ENCODE measurements around the gene MYL5. TPM values are rescaled to one million over a fixed set of nuclear protein-coding genes. Genes with fewer than 3 reads are reported as not detected.

Gene MYL5
- total RNA-seq, 1 donor from 2014 or later: 17.5 TPM

GRCh38 chr4:703336-704197 is 29.2 kb downstream of the MYL5 start:
- Histone ChIP-seq H3K36me3 (ENCODE audit: insufficient read depth, low read length) (peaks cover 2% of the 10 kb centered on the region), H3K9ac (ENCODE audit: low read length) (no peak overlapping the region), H3K9me3 (ENCODE audit: insufficient read depth, low read depth, low read length) (no peaks in the 10 kb centered on the region), H3K79me2 (ENCODE audit: insufficient read depth, low read length) (peaks cover 24% of the 10 kb centered on the region), H3K4me3 (ENCODE audit: insufficient read depth, low read depth, low read length) (no peak overlapping the region), H3K27ac (ENCODE audit: low read depth, low read length) (no peak overlapping the region), H3K4me2 (ENCODE audit: low read length) (no peak overlapping the region), H3K27me3 (ENCODE audit: insufficient read depth, low read length) (no peaks in the 10 kb centered on the region), H3K4me1 (ENCODE audit: insufficient read depth, low read length) (peaks cover 17% of the 10 kb centered on the region), H4K20me1 (ENCODE audit: insufficient read depth, low read length) (peaks cover 14% of the 10 kb centered on the region), H2AFZ (ENCODE audit: low read depth, low read length) (no peak overlapping the region)
- Mint-ChIP-seq H3K27ac (ENCODE audit: unreplicated experiment) (no peak overlapping the region), H3K4me3 (ENCODE audit: unreplicated experiment) (no peak overlapping the region), H3K9me3 (ENCODE audit: unreplicated experiment) (peaks cover 2% of the 10 kb centered on the region), H3K4me1 (ENCODE audit: low read depth, unreplicated experiment) (peaks cover 5% of the 10 kb centered on the region), H3K27me3 (ENCODE audit: low read depth, unreplicated experiment) (peaks cover 5% of the 10 kb centered on the region), H3K36me3 (ENCODE audit: low read depth, unreplicated experiment) (peaks cover 8% of the 10 kb centered on the region)
- DNase-seq (ENCODE audit: low read depth) (no peak), FAIRE-seq (no peak)
- TF ChIP-seq EZH2 (IDR thresholded peaks at IDR 0.05; ENCODE audit: insufficient read depth, low read length): no peak

- Mint-ChIP-seq H3K9me3 (ENCODE audit: unreplicated experiment) (peaks cover 2% of the 10 kb centered on the region), H3K4me1 (ENCODE audit: low read depth, unreplicated experiment) (peaks cover 10% of the 10 kb centered on the region), H3K4me3 (ENCODE audit: unreplicated experiment) (no peak overlapping the region), H3K27me3 (ENCODE audit: low read depth, unreplicated experiment) (peaks cover 3% of the 10 kb centered on the region), H3K27ac (ENCODE audit: unreplicated experiment) (no peak overlapping the region), H3K36me3 (ENCODE audit: low read depth, unreplicated experiment) (peaks cover 6% of the 10 kb centered on the region)
- Histone ChIP-seq H3K27me3 (ENCODE audit: insufficient read depth, low read length) (no peaks in the 10 kb centered on the region), H3K4me2 (ENCODE audit: low read length) (no peak overlapping the region), H3K4me1 (ENCODE audit: insufficient read depth, low read length) (peaks cover 16% of the 10 kb centered on the region), H3K36me3 (ENCODE audit: insufficient read depth, low read length) (peaks cover 2% of the 10 kb centered on the region), H3K9ac (ENCODE audit: low read length) (no peak overlapping the region), H3K79me2 (ENCODE audit: insufficient read depth, low read length) (peaks cover 32% of the 10 kb centered on the region), H3K27ac (ENCODE audit: low read depth, low read length) (no peak overlapping the region), H4K20me1 (ENCODE audit: insufficient read depth, low read length) (peaks cover 22% of the 10 kb centered on the region), H2AFZ (ENCODE audit: low read depth, low read length) (no peak overlapping the region), H3K9me3 (ENCODE audit: insufficient read depth, low read depth, low read length) (no peaks in the 10 kb centered on the region), H3K4me3 (ENCODE audit: insufficient read depth, low read depth, low read length) (no peak overlapping the region)
- TF ChIP-seq CTCF (IDR thresholded peaks at IDR 0.05; ENCODE audit: insufficient read depth, low read depth, low read length): no peak
- no peak for TF ChIP-seq EZH2 (IDR thresholded peaks at IDR 0.05; ENCODE audit: insufficient read depth, low read length)
- DNase-seq (ENCODE audit: low read depth): no peak
- no peak for FAIRE-seq
Measured at GRCh38 chr4:704198-704891, 30.0 kb downstream of the MYL5 start.

DNA sequence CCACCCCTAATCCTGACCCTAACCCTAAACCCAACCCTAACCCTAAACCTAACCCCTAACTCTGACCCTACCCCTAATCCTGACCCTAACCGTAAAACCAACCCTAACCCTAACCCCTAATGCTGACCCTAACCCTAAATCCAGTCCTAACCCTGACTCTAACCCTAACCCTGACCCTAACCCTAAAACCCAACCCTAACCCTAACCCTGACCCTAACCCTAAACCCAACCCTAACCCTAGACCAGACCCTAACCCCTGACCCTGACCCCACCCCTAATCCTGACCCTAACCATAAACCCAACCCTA is 30.6 kb downstream of the MYL5 start:
- H3K4me1 Mint-ChIP-seq (ENCODE audit: low read depth, unreplicated experiment): peaks cover 13% of the 10 kb centered on the region
- Histone ChIP-seq H3K36me3 (ENCODE audit: insufficient read depth, low read length) (peaks cover 2% of the 10 kb centered on the region), H3K4me1 (ENCODE audit: insufficient read depth, low read length) (peaks cover 10% of the 10 kb centered on the region), H4K20me1 (ENCODE audit: insufficient read depth, low read length) (peaks cover 28% of the 10 kb centered on the region), H2AFZ (ENCODE audit: low read depth, low read length) (peak overlapping the region; percentile 53), H3K27ac (ENCODE audit: low read depth, low read length) (no peak overlapping the region), H3K27me3 (ENCODE audit: insufficient read depth, low read length) (no peaks in the 10 kb centered on the region), H3K79me2 (ENCODE audit: insufficient read depth, low read length) (peaks cover 38% of the 10 kb centered on the region), H3K4me3 (ENCODE audit: insufficient read depth, low read depth, low read length) (no peak overlapping the region), H3K4me2 (ENCODE audit: low read length) (peak overlapping the region; percentile 94), H3K9me3 (ENCODE audit: insufficient read depth, low read depth, low read length) (no peaks in the 10 kb centered on the region), H3K9ac (ENCODE audit: low read length) (peak overlapping the region; percentile 55)
- TF ChIP-seq CTCF (IDR thresholded peaks at IDR 0.05; ENCODE audit: insufficient read depth, low read depth, low read length): no peak
- TF ChIP-seq EZH2 (IDR thresholded peaks at IDR 0.05; ENCODE audit: insufficient read depth, low read length): no peak
- H3K27ac Mint-ChIP-seq (ENCODE audit: unreplicated experiment): no peak overlapping the region
- no peak for DNase-seq (ENCODE audit: low read depth)
- H3K36me3 Mint-ChIP-seq (ENCODE audit: low read depth, unreplicated experiment): peaks cover 6% of the 10 kb centered on the region
- no peak for FAIRE-seq
- H3K4me3 Mint-ChIP-seq (ENCODE audit: unreplicated experiment): no peak overlapping the region
- peaks cover 2% of the 10 kb centered on the region for H3K9me3 Mint-ChIP-seq (ENCODE audit: unreplicated experiment)
- H3K27me3 Mint-ChIP-seq (ENCODE audit: low read depth, unreplicated experiment): peaks cover 3% of the 10 kb centered on the region
